Fibroblast of lung (primary cell): ENCODE data around the gene EHD3. TPM values are rescaled to one million over a fixed set of nuclear protein-coding genes. Genes with fewer than 3 reads are reported as not detected.

Experiments used
- DNase-seq, 2 donors: peaks; one replicate each; pipeline versions ENCODE4 v3.0.0 to v3.0.0-alpha.2; 2010; ENCODE audit warnings: low read depth in 2 of 2
- H2AFZ ChIP-seq: 2 replicates; pipeline ENCODE4 v1.5.1; 2012; ENCODE audit warnings: low read length, control low read depth, inconsistent platforms
- H3K27ac ChIP-seq: 2 replicates; pipeline ENCODE4 v1.5.1; 2011; ENCODE audit warnings: low read length, control low read depth; ENCODE audit not compliant: insufficient read depth
- H3K27me3 ChIP-seq: 2 replicates; pipeline ENCODE4 v1.5.1; 2011; ENCODE audit warnings: mild to moderate bottlenecking, low read length; ENCODE audit not compliant: control insufficient read depth, insufficient read depth
- H3K36me3 ChIP-seq: 2 replicates; pipeline ENCODE4 v1.5.1; 2011; ENCODE audit warnings: low read length; ENCODE audit not compliant: control insufficient read depth, insufficient read depth
- H3K4me1 ChIP-seq: 2 replicates; pipeline ENCODE4 v1.5.1; 2011; ENCODE audit warnings: low read length; ENCODE audit not compliant: control insufficient read depth, insufficient read depth; ENCODE audit errors: extremely low read depth
- H3K4me2 ChIP-seq: 2 replicates; pipeline ENCODE4 v1.5.1; 2011; ENCODE audit warnings: low read length, control low read depth; ENCODE audit not compliant: insufficient read depth; ENCODE audit errors: extremely low read depth
- H3K4me3 ChIP-seq, 4 experiments: fragments of 200-600 bp in 1 of 4; sonication (generic) in 1 of 4; replicated peaks in 1 of 4; 2 replicates each; pipeline ENCODE4 v1.5.1; 2011 to 2016; ENCODE audit warnings: low read length in 4 of 4, low read depth in 3 of 4, mild to moderate bottlenecking in 3 of 4, control low read depth in 2 of 4, inconsistent platforms in 1 of 4, mixed read lengths in 1 of 4; ENCODE audit not compliant: insufficient read depth in 1 of 4; ENCODE audit errors: control extremely low read depth in 1 of 4
- H3K79me2 ChIP-seq: 2 replicates; pipeline ENCODE4 v1.5.1; 2012; ENCODE audit warnings: mild to moderate bottlenecking, low read length, inconsistent platforms; ENCODE audit not compliant: control insufficient read depth, insufficient read depth
- H3K9ac ChIP-seq: 2 replicates; pipeline ENCODE4 v1.5.1; 2011; ENCODE audit warnings: mild to moderate bottlenecking, low read length, control low read depth; ENCODE audit not compliant: insufficient read depth
- H3K9me3 ChIP-seq: 2 replicates; pipeline ENCODE4 v1.5.1; 2012; ENCODE audit warnings: low read depth, low read length; ENCODE audit not compliant: control insufficient read depth, insufficient read depth
- H4K20me1 ChIP-seq: 2 replicates; pipeline ENCODE4 v1.5.1; 2011; ENCODE audit warnings: low read length; ENCODE audit not compliant: control insufficient read depth, insufficient read depth; ENCODE audit errors: extremely low read depth
- CTCF ChIP-seq, 2 donors: IDR thresholded peaks in 1 of 2; conservative IDR thresholded peaks in 1 of 2; 1 replicate in 1 of 2; 2 replicates in 1 of 2; pipeline ENCODE4 v1.5.1; 2011 to 2012; ENCODE audit warnings: low read length in 2 of 2, control low read depth in 1 of 2, inconsistent platforms in 1 of 2, low read depth in 1 of 2, mild to moderate bottlenecking in 1 of 2
- EZH2 ChIP-seq: IDR thresholded peaks from 2 replicates; pipeline ENCODE4 v1.5.1; 2012; ENCODE audit warnings: low read length, control low read depth, mild to moderate bottlenecking; ENCODE audit errors: missing control alignments
- polyA plus RNA-seq, 2 donors: library from polyadenylated mRNA; depleted of rRNA in 1 of 2; stranded (reverse) in 1 of 2; unstranded in 1 of 2; fragments of >200 nt; gene quantifications; 2 replicates each; pipeline ENCODE4 v1.2.1, GENCODE V29; 2011 to 2012; ENCODE audit warnings: missing spikeins in 1 of 2
- total RNA-seq: library from RNA; depleted of rRNA; stranded (reverse); fragments of >200 nt; gene quantifications from 2 replicates; pipeline ENCODE4 v1.2.1, GENCODE V29; 2014

Gene EHD3
- total and polyA plus RNA-seq, 2 donors (not counting 1 experiment from before 2014, with no cell fraction given) = 30.6 to 37.5 TPM

GRCh38 chr2:31189141-31189540 lies 44.8 kb upstream of the EHD3 start:
- no peaks in the 10 kb centered on the region for H3K9me3 ChIP-seq
- no peaks in the 10 kb centered on the region for H3K36me3 ChIP-seq
- H3K27me3 ChIP-seq = no peaks in the 10 kb centered on the region
- H3K4me1 ChIP-seq = no peaks in the 10 kb centered on the region
- H3K9ac ChIP-seq = no peak overlapping the region
- no peak for DNase-seq
- H4K20me1 ChIP-seq = no peaks in the 10 kb centered on the region
- H3K4me3 ChIP-seq = no peak overlapping the region
- no peak overlapping the region for H2AFZ ChIP-seq
- no peak for TF ChIP-seq EZH2
- TF ChIP-seq CTCF (conservative IDR thresholded peaks at IDR 0.05 in 1 of 2, IDR thresholded peaks at IDR 0.05 in 1 of 2; ENCODE audit: low read depth in 1 of 2, low read length in 2 of 2) = no peak
- no peak overlapping the region for H3K4me2 ChIP-seq
- no peak overlapping the region for H3K27ac ChIP-seq
- no peaks in the 10 kb centered on the region for H3K79me2 ChIP-seq

GRCh38 chr2:31190188-31190587 lies 43.8 kb upstream of the EHD3 start:
- Histone ChIP-seq H3K79me2 (no peaks in the 10 kb centered on the region), H3K4me2 (no peak overlapping the region), H3K36me3 (no peaks in the 10 kb centered on the region), H4K20me1 (no peaks in the 10 kb centered on the region), H2AFZ (no peak overlapping the region), H3K4me1 (no peaks in the 10 kb centered on the region), H3K9ac (no peak overlapping the region), H3K9me3 (no peaks in the 10 kb centered on the region), H3K4me3 (no peak overlapping the region), H3K27me3 (no peaks in the 10 kb centered on the region), H3K27ac (no peak overlapping the region)
- DNase-seq = no peak
- TF ChIP-seq CTCF (conservative IDR thresholded peaks at IDR 0.05 in 1 of 2, IDR thresholded peaks at IDR 0.05 in 1 of 2; ENCODE audit: low read depth in 1 of 2, low read length in 2 of 2) (no peak), EZH2 (no peak)

GRCh38 chr2:31191931-31192330 lies 42.0 kb upstream of the EHD3 start:
- Histone ChIP-seq H3K79me2 (no peaks in the 10 kb centered on the region), H3K36me3 (no peaks in the 10 kb centered on the region), H3K27me3 (no peaks in the 10 kb centered on the region), H3K4me2 (no peak overlapping the region), H4K20me1 (no peaks in the 10 kb centered on the region), H3K27ac (no peak overlapping the region), H3K9me3 (no peaks in the 10 kb centered on the region), H2AFZ (no peak overlapping the region), H3K9ac (no peak overlapping the region), H3K4me1 (no peaks in the 10 kb centered on the region), H3K4me3 (no peak overlapping the region)
- TF ChIP-seq EZH2 (no peak), CTCF (conservative IDR thresholded peaks at IDR 0.05 in 1 of 2, IDR thresholded peaks at IDR 0.05 in 1 of 2; ENCODE audit: low read depth in 1 of 2, low read length in 2 of 2) (no peak)
- DNase-seq = no peak
